ENCODE results near the gene PRSS1.
"Not testable (repeated sequence)": the region's sequence is repeated elsewhere in the genome, so short reads cannot be mapped to it uniquely, and the experiment has no call there.

Gene PRSS1

GRCh38 chr7:142722248-142722794 is 27.0 kb upstream of the PRSS1 start:
- TF ChIP-seq GATA1 (IDR thresholded peaks at IDR 0.05; ENCODE audit: low read depth, low read length), result no peak
- DNase-seq, result no peak

- DNase-seq, result no peak
- TF ChIP-seq GATA1 (IDR thresholded peaks at IDR 0.05; ENCODE audit: low read depth, low read length) (no peak), POLR2A (IDR thresholded peaks at IDR 0.05; ENCODE audit: low read length) (no peak)
Measured at GRCh38 chr7:142733271-142733670, 16.0 kb upstream of the PRSS1 start.

GRCh38 chr7:142739923-142740492 is 9.3 kb upstream of the PRSS1 start:
- TF ChIP-seq GATA1 (IDR thresholded peaks at IDR 0.05; ENCODE audit: low read depth, low read length) (no peak), POLR2A (IDR thresholded peaks at IDR 0.05; ENCODE audit: low read length) (no peak)
- DNase-seq, result peak; percentile 3 to 5

GRCh38 chr7:142740786-142741185 is 8.5 kb upstream of the PRSS1 start:
- TF ChIP-seq GATA1 (IDR thresholded peaks at IDR 0.05; ENCODE audit: low read depth, low read length) (no peak), POLR2A (IDR thresholded peaks at IDR 0.05; ENCODE audit: low read length) (no peak)
- no peak for DNase-seq

- not testable (repeated sequence) for DNase-seq
Measured at GRCh38 chr7:142741932-142742331, 7.3 kb upstream of the PRSS1 start.

GRCh38 chr7:142745091-142745635 is 4.1 kb upstream of the PRSS1 start:
- no peak for TF ChIP-seq GATA1 (IDR thresholded peaks at IDR 0.05; ENCODE audit: low read depth, low read length)
- TF ChIP-seq POLR2A (IDR thresholded peaks at IDR 0.05; ENCODE audit: low read length), result no peak
- peak in 1 of 2 experiments; percentile 4 for DNase-seq

- DNase-seq, result no peak
- no peak for TF ChIP-seq GATA1 (IDR thresholded peaks at IDR 0.05; ENCODE audit: low read depth, low read length)
- TF ChIP-seq POLR2A (IDR thresholded peaks at IDR 0.05; ENCODE audit: low read length), result no peak
Measured at GRCh38 chr7:142745745-142746144, 3.5 kb upstream of the PRSS1 start.

GRCh38 chr7:142746264-142746663 is 3.0 kb upstream of the PRSS1 start:
- no peak for TF ChIP-seq POLR2A (IDR thresholded peaks at IDR 0.05; ENCODE audit: low read length)
- TF ChIP-seq GATA1 (IDR thresholded peaks at IDR 0.05; ENCODE audit: low read depth, low read length), result no peak
- no peak for DNase-seq

- DNase-seq, result not testable (repeated sequence)
Measured at GRCh38 chr7:142748410-142748809, 862 bp upstream of the PRSS1 start.

GRCh38 chr7:142750321-142750938 is 1.2 kb downstream of the PRSS1 start:
- no peak for TF ChIP-seq GATA1 (IDR thresholded peaks at IDR 0.05; ENCODE audit: low read depth, low read length)
- TF ChIP-seq POLR2A (IDR thresholded peaks at IDR 0.05; ENCODE audit: low read length), result no peak

GRCh38 chr7:142751526-142752175 is 2.4 kb downstream of the PRSS1 start:
- not testable (repeated sequence) for DNase-seq

More at GRCh38 chr7:142750321-142750938, 1.2 kb downstream of the PRSS1 start:
- no peak for DNase-seq

GRCh38 chr7:142752376-142753225 is 3.3 kb downstream of the PRSS1 start:
- no peak for DNase-seq
- TF ChIP-seq POLR2A (IDR thresholded peaks at IDR 0.05; ENCODE audit: low read length), result no peak
- no peak for TF ChIP-seq GATA1 (IDR thresholded peaks at IDR 0.05; ENCODE audit: low read depth, low read length)

GRCh38 chr7:142753366-142753765 is 4.1 kb downstream of the PRSS1 start:
- DNase-seq, result no peak
- TF ChIP-seq GATA1 (IDR thresholded peaks at IDR 0.05; ENCODE audit: low read depth, low read length), result no peak
- TF ChIP-seq POLR2A (IDR thresholded peaks at IDR 0.05; ENCODE audit: low read length), result no peak

GRCh38 chr7:142753925-142754491 is 4.7 kb downstream of the PRSS1 start:
- DNase-seq, result not testable (repeated sequence)

Measured in erythroblast (primary cell).